WERI-Rb-1 (cell line): Measurements from ENCODE around the gene TMEM209.
"Not testable (repeated sequence)": the region's sequence is repeated elsewhere in the genome, so short reads cannot be mapped to it uniquely, and the experiment has no call there.

Experiments used
- DNase-seq: peaks from one replicate; pipeline ENCODE4 v3.0.0-alpha.2; 2020
- H3K27ac ChIP-seq: fragments of 250-450 bp; sonication (Bioruptor Pico); 2 replicates; pipeline ENCODE4 v1.5.1; 2020; ENCODE audit warnings: mild to moderate bottlenecking, moderate library complexity
- H3K27me3 ChIP-seq: fragments of 250-450 bp; sonication (Bioruptor Pico); 2 replicates; pipeline ENCODE4 v1.5.1; 2021; ENCODE audit warnings: mild to moderate bottlenecking, low read depth, moderate library complexity; ENCODE audit not compliant: insufficient read depth, severe bottlenecking
- H3K36me3 ChIP-seq: fragments of 250-450 bp; sonication (Bioruptor Pico); 2 replicates; pipeline ENCODE4 v1.5.1; 2020; ENCODE audit warnings: mild to moderate bottlenecking, moderate library complexity
- H3K4me3 ChIP-seq: 2 replicates; pipeline ENCODE4 v1.5.1; 2011; ENCODE audit warnings: low read depth, mild to moderate bottlenecking, control low read depth, low read length
- H3K9me3 ChIP-seq: fragments of 250-450 bp; sonication (Bioruptor Pico); 2 replicates; pipeline ENCODE4 v1.5.1; 2021; ENCODE audit warnings: mild to moderate bottlenecking, moderate library complexity; ENCODE audit not compliant: severe bottlenecking
- CTCF ChIP-seq: IDR thresholded peaks from 2 replicates; pipeline ENCODE4 v1.5.1; 2011; ENCODE audit warnings: low read depth, mild to moderate bottlenecking, control low read depth, inconsistent platforms, low read length

Gene TMEM209

GRCh38 chr7:130131964-130132875 lies 73.0 kb downstream of the TMEM209 start:
- H3K4me3 ChIP-seq = no peak overlapping the region
- peak; percentile 53 for DNase-seq
- peak overlapping the region; percentile 67 for H3K27ac ChIP-seq
- H3K9me3 ChIP-seq = no peaks in the 10 kb centered on the region
- TF ChIP-seq CTCF = no peak
- H3K27me3 ChIP-seq = no peaks in the 10 kb centered on the region
- peaks cover 26% of the 10 kb centered on the region for H3K36me3 ChIP-seq

GRCh38 chr7:130131191-130131834 lies 73.9 kb downstream of the TMEM209 start:
- no peak overlapping the region for H3K4me3 ChIP-seq
- no peaks in the 10 kb centered on the region for H3K27me3 ChIP-seq
- no peak for TF ChIP-seq CTCF
- H3K36me3 ChIP-seq = peaks cover 29% of the 10 kb centered on the region
- H3K27ac ChIP-seq = peak overlapping the region; percentile 67
- no peak for DNase-seq
- H3K9me3 ChIP-seq = no peaks in the 10 kb centered on the region

GRCh38 chr7:130129011-130129411 lies 76.2 kb downstream of the TMEM209 start:
- Histone ChIP-seq H3K27me3 (no peaks in the 10 kb centered on the region), H3K4me3 (no peak overlapping the region), H3K9me3 (no peaks in the 10 kb centered on the region), H3K36me3 (peaks cover 46% of the 10 kb centered on the region), H3K27ac (no peak overlapping the region)
- no peak for TF ChIP-seq CTCF
- no peak for DNase-seq

GRCh38 chr7:130127821-130128317 lies 77.3 kb downstream of the TMEM209 start:
- DNase-seq = no peak
- Histone ChIP-seq H3K27me3 (no peaks in the 10 kb centered on the region), H3K9me3 (no peaks in the 10 kb centered on the region), H3K4me3 (no peak overlapping the region), H3K36me3 (peaks cover 52% of the 10 kb centered on the region), H3K27ac (no peak overlapping the region)
- TF ChIP-seq CTCF = no peak

- H3K36me3 ChIP-seq = peaks cover 56% of the 10 kb centered on the region
- H3K27ac ChIP-seq = no peak overlapping the region
- no peak overlapping the region for H3K4me3 ChIP-seq
- TF ChIP-seq CTCF = no peak
- H3K27me3 ChIP-seq = no peaks in the 10 kb centered on the region
- no peaks in the 10 kb centered on the region for H3K9me3 ChIP-seq
- DNase-seq = no peak
These were observed 77.8 kb downstream of the TMEM209 start for GRCh38 chr7:130127404-130127803.

- DNase-seq, H3K4me3 ChIP-seq, H3K27me3 ChIP-seq, H3K27ac ChIP-seq, H3K9me3 ChIP-seq: not testable (repeated sequence)
- H3K36me3 ChIP-seq = peaks cover 59% of the 10 kb centered on the region
These were observed 78.4 kb downstream of the TMEM209 start for GRCh38 chr7:130126840-130127239.
